ENCODE measurements around the gene TBX5. TPM values are rescaled to one million over a fixed set of nuclear protein-coding genes. Genes with fewer than 3 reads are reported as not detected.

TBX5 gene
- polyA plus RNA-seq, 1 of the 3 experiments (the other 2 are of a cell fraction), result not detected

GRCh38 chr12:114344831-114345230, 61.1 kb downstream of the TBX5 start:
- H3K9ac ChIP-seq, result no peak overlapping the region
- no peak overlapping the region for H2AFZ ChIP-seq (ENCODE audit: low read depth)
- TF ChIP-seq GATA2 (CRISPR knock-in tag; IDR thresholded peaks at IDR 0.05) (no peak), ELF1 (IDR thresholded peaks at IDR 0.05) (no peak), REST (IDR thresholded peaks at IDR 0.05; ENCODE audit: low read depth, low read length) (no peak), MXI1 (IDR thresholded peaks at IDR 0.05; ENCODE audit: low read depth, low read length) (no peak), FOSL2 (IDR thresholded peaks at IDR 0.05; ENCODE audit: borderline replicate concordance, low read depth) (no peak)
- H3K27me3 ChIP-seq (ENCODE audit: insufficient read depth), result no peaks in the 10 kb centered on the region
- H3K4me2 ChIP-seq, result no peak overlapping the region
- H3K4me1 ChIP-seq (ENCODE audit: control insufficient read depth in 1 of 2, insufficient read depth in 2 of 2, low read depth in 1 of 2, low read length in 1 of 2), result no peaks in the 10 kb centered on the region
- DNase-seq, result no peak
- no peak overlapping the region for H3K27ac ChIP-seq (ENCODE audit: low read depth in 2 of 2, low read length in 1 of 2)
- H3K79me2 ChIP-seq (ENCODE audit: insufficient read depth), result no peaks in the 10 kb centered on the region
- CTCF ChIA-PET, result no interaction called here
- 0% methylated on average over 2 of the region's 2 CpGs for WGBS (ENCODE audit: low lambda C conversion rate)
- no peak overlapping the region for H3K4me3 ChIP-seq (ENCODE audit: low read depth in 2 of 2, low read length in 1 of 2)
- H3F3A ChIP-seq (replicated peaks; ENCODE audit: insufficient read depth), result no peaks in the 10 kb centered on the region
- no peaks in the 10 kb centered on the region for H3K36me3 ChIP-seq (replicated peaks in 1 of 2; ENCODE audit: control insufficient read depth in 1 of 2, insufficient read depth in 2 of 2, low read length in 1 of 2)
- POLR2A ChIA-PET, result no interaction called here
- no peaks in the 10 kb centered on the region for H3K9me2 ChIP-seq
- no peaks in the 10 kb centered on the region for H4K20me1 ChIP-seq (ENCODE audit: insufficient read depth)
- no peaks in the 10 kb centered on the region for H3K9me3 ChIP-seq

- H3K4me1 ChIP-seq (ENCODE audit: control insufficient read depth in 1 of 2, insufficient read depth in 2 of 2, low read depth in 1 of 2, low read length in 1 of 2), result no peaks in the 10 kb centered on the region
- ChIA-PET CTCF (interaction anchor here (1.0 kb wide), 1 partner anchor 35 kb away, joined by 4 read pairs; no protein-coding TSS in a partner anchor), POLR2A (no interaction called here)
- WGBS (ENCODE audit: low lambda C conversion rate), result 6% methylated on average over 1 of the region's 1 CpG
- H3K9me3 ChIP-seq, result no peaks in the 10 kb centered on the region
- no peaks in the 10 kb centered on the region for H4K20me1 ChIP-seq (ENCODE audit: insufficient read depth)
- H3F3A ChIP-seq (replicated peaks; ENCODE audit: insufficient read depth), result no peaks in the 10 kb centered on the region
- no peak overlapping the region for H3K9ac ChIP-seq
- no peak for DNase-seq
- no peak overlapping the region for H3K27ac ChIP-seq (ENCODE audit: low read depth in 2 of 2, low read length in 1 of 2)
- no peak overlapping the region for H3K4me3 ChIP-seq (ENCODE audit: low read depth in 2 of 2, low read length in 1 of 2)
- H3K9me2 ChIP-seq, result no peaks in the 10 kb centered on the region
- no peak overlapping the region for H3K4me2 ChIP-seq
- no peak overlapping the region for H2AFZ ChIP-seq (ENCODE audit: low read depth)
- no peaks in the 10 kb centered on the region for H3K36me3 ChIP-seq (replicated peaks in 1 of 2; ENCODE audit: control insufficient read depth in 1 of 2, insufficient read depth in 2 of 2, low read length in 1 of 2)
- no peaks in the 10 kb centered on the region for H3K27me3 ChIP-seq (ENCODE audit: insufficient read depth)
- no peaks in the 10 kb centered on the region for H3K79me2 ChIP-seq (ENCODE audit: insufficient read depth)
- no peak for TF ChIP-seq ELF1 (IDR thresholded peaks at IDR 0.05)
- TF ChIP-seq MEF2A (IDR thresholded peaks at IDR 0.05; ENCODE audit: borderline replicate concordance, low read depth), result no peak
- no peak for TF ChIP-seq YY1 (IDR thresholded peaks at IDR 0.05; ENCODE audit: low read depth)
- no peak for TF ChIP-seq GABPA (IDR thresholded peaks at IDR 0.05; ENCODE audit: low read depth)
- no peak for TF ChIP-seq CHD2 (IDR thresholded peaks at IDR 0.05; ENCODE audit: low read length, partially characterized antibody)
- TF ChIP-seq REST (IDR thresholded peaks at IDR 0.05; ENCODE audit: low read depth, low read length), result no peak
- no peak for TF ChIP-seq TCF12 (IDR thresholded peaks at IDR 0.05)
- no peak for TF ChIP-seq ZBTB33 (IDR thresholded peaks at IDR 0.05; ENCODE audit: borderline replicate concordance, low read depth)
- TF ChIP-seq MXI1 (IDR thresholded peaks at IDR 0.05; ENCODE audit: low read depth, low read length), result no peak
- TF ChIP-seq JUND (IDR thresholded peaks at IDR 0.05), result no peak
- TF ChIP-seq TEAD4 (IDR thresholded peaks at IDR 0.05; ENCODE audit: borderline replicate concordance, insufficient read depth), result no peak
- TF ChIP-seq SIN3A (IDR thresholded peaks at IDR 0.05; ENCODE audit: borderline replicate concordance, low read depth, low read length), result no peak
- no peak for TF ChIP-seq TAF1 (IDR thresholded peaks at IDR 0.05; ENCODE audit: borderline replicate concordance, low read depth, low read length)
- TF ChIP-seq IRF3 (IDR thresholded peaks at IDR 0.05; ENCODE audit: low read depth, low read length), result no peak
- TF ChIP-seq EP300 (IDR thresholded peaks at IDR 0.05; ENCODE audit: borderline replicate concordance in 1 of 2, low read depth in 1 of 2, low read length in 1 of 2), result no peak
- TF ChIP-seq FOXM1 (IDR thresholded peaks at IDR 0.05; ENCODE audit: low read depth), result no peak
- no peak for TF ChIP-seq RCOR1 (IDR thresholded peaks at IDR 0.05; ENCODE audit: low read length)
Observed at GRCh38 chr12:114344303-114344663, 61.7 kb downstream of the TBX5 start.

Measured in SK-N-SH (cell line).